Liver (tissue), 3 donors: ENCODE results near the gene CYTH3.
"Not testable (repeated sequence)": the region's sequence is repeated elsewhere in the genome, so short reads cannot be mapped to it uniquely, and the experiment has no call there.

ENCODE experiments used
- ATF3 ChIP-seq: IDR thresholded peaks from 2 replicates; pipeline ENCODE4 v1.6.1; 2016; ENCODE audit warnings: antibody characterized with exemption
- FOXA1 ChIP-seq: IDR thresholded peaks from 2 replicates; pipeline ENCODE4 v1.6.1; 2016; ENCODE audit warnings: antibody characterized with exemption
- JUND ChIP-seq, 2 donors: IDR thresholded peaks; 2 replicates each; pipeline ENCODE4 v1.6.1; 2016; ENCODE audit warnings: antibody characterized with exemption in 2 of 2
- RAD21 ChIP-seq, 2 donors: IDR thresholded peaks; 2 replicates each; pipeline ENCODE4 v1.6.1; 2016; ENCODE audit warnings: antibody characterized with exemption in 2 of 2, mild to moderate bottlenecking in 2 of 2
- RXRA ChIP-seq, 2 donors: IDR thresholded peaks; 2 replicates each; pipeline ENCODE4 v1.6.1; 2017 to 2018; ENCODE audit warnings: antibody characterized with exemption in 2 of 2, mild to moderate bottlenecking in 1 of 2
- TAF1 ChIP-seq: conservative IDR thresholded peaks from 2 replicates; pipeline ENCODE4 v1.6.1; 2016; ENCODE audit warnings: antibody characterized with exemption, mild to moderate bottlenecking
- YY1 ChIP-seq: IDR thresholded peaks from 2 replicates; pipeline ENCODE4 v1.6.1; 2016; ENCODE audit warnings: antibody characterized with exemption, mild to moderate bottlenecking
- ZBTB33 ChIP-seq: IDR thresholded peaks from 2 replicates; pipeline ENCODE4 v1.6.1; 2016; ENCODE audit warnings: antibody characterized with exemption
- TF ChIP-seq, protein P1 (sequence below): fragments of 150-350 bp; IDR thresholded peaks from 2 replicates; pipeline ENCODE4 v1.5.1; 2017; ENCODE audit warnings: improper control_type of control experiment, low read depth, low read length; ENCODE audit not compliant: missing input control
- donor health status: healthy.
- donor health status: healthy.

DNA sequence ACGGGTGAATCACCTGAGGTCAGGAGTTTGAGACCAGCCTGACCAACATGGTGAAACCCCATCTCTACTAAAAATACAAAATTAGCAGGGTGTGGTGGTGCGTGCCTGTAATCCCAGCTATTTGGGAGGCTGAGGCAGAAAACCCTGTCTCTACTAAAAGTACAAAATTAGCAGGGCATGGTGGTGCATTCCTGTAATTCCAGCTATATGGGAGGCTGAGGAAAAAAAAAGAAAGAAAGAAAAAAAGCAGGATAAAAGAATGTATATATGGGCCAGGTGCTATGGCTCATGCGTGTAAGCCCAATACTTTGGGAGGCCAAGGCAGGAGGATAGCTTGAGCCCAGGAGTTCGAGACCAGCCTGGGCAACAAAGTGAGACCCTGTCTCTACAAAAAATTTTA, 29.0 kb upstream of the CYTH3 start:
- TF ChIP-seq YY1; FOXA1; RXRA (IDR thresholded peaks at IDR 0.05); JUND (IDR thresholded peaks at IDR 0.05); ZBTB33; TAF1; ATF3; RAD21 (IDR thresholded peaks at IDR 0.05): not testable (repeated sequence)
- TF ChIP-seq, protein P1, sequence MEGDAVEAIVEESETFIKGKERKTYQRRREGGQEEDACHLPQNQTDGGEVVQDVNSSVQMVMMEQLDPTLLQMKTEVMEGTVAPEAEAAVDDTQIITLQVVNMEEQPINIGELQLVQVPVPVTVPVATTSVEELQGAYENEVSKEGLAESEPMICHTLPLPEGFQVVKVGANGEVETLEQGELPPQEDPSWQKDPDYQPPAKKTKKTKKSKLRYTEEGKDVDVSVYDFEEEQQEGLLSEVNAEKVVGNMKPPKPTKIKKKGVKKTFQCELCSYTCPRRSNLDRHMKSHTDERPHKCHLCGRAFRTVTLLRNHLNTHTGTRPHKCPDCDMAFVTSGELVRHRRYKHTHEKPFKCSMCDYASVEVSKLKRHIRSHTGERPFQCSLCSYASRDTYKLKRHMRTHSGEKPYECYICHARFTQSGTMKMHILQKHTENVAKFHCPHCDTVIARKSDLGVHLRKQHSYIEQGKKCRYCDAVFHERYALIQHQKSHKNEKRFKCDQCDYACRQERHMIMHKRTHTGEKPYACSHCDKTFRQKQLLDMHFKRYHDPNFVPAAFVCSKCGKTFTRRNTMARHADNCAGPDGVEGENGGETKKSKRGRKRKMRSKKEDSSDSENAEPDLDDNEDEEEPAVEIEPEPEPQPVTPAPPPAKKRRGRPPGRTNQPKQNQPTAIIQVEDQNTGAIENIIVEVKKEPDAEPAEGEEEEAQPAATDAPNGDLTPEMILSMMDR: not testable (repeated sequence)
